NB4 (cell line): ENCODE data around the gene AFAP1L1.
A peak's percentile ranks its signal among the peaks of the same experiment; 100 is the strongest.

ENCODE experiments used
- DNase-seq: peaks from one replicate; pipeline ENCODE4 v3.0.0; 2010; ENCODE audit warnings: low read depth
- H3K4me3 ChIP-seq: one replicate; pipeline ENCODE4 v1.5.1; 2011; ENCODE audit warnings: mild to moderate bottlenecking, low read depth, low read length, moderate library complexity
- CTCF ChIP-seq: IDR thresholded peaks from one replicate; pipeline ENCODE4 v1.5.1; 2012; ENCODE audit warnings: low read depth, low read length
- MAX ChIP-seq: IDR thresholded peaks from 2 replicates; pipeline ENCODE4 v1.6.1; 2011; ENCODE audit warnings: low read depth, low read length
- MYC ChIP-seq: IDR thresholded peaks from 2 replicates; pipeline ENCODE4 v1.6.1; 2011; ENCODE audit warnings: low read depth, low read length
- POLR2A ChIP-seq: IDR thresholded peaks from 2 replicates; pipeline ENCODE4 v1.6.1; 2011; ENCODE audit warnings: mild to moderate bottlenecking; ENCODE audit not compliant: insufficient read length; ENCODE audit errors: extremely low read depth

The AFAP1L1 gene

GRCh38 chr5:149257131-149257530, 14.5 kb upstream of the AFAP1L1 start:
- DNase-seq: no peak
- no peak overlapping the region for H3K4me3 ChIP-seq
- TF ChIP-seq CTCF: no peak
- TF ChIP-seq POLR2A: no peak
- TF ChIP-seq MYC: no peak
- TF ChIP-seq MAX: no peak

GRCh38 chr5:149257889-149258705, 13.6 kb upstream of the AFAP1L1 start:
- DNase-seq: no peak

GRCh38 chr5:149260761-149261160, 10.9 kb upstream of the AFAP1L1 start:
- H3K4me3 ChIP-seq: no peak overlapping the region
- TF ChIP-seq POLR2A (no peak), MAX (no peak), CTCF (no peak), MYC (no peak)
- DNase-seq: no peak

More at GRCh38 chr5:149257889-149258705, 13.6 kb upstream of the AFAP1L1 start:
- no peak for TF ChIP-seq MYC
- no peak for TF ChIP-seq MAX
- no peak for TF ChIP-seq POLR2A
- no peak for TF ChIP-seq CTCF
- no peak overlapping the region for H3K4me3 ChIP-seq

- DNase-seq: peak; percentile 49
- no peak overlapping the region for H3K4me3 ChIP-seq
- TF ChIP-seq MAX (no peak), CTCF (no peak), MYC (no peak), POLR2A (no peak)
Measured at GRCh38 chr5:149261246-149261645, 10.4 kb upstream of the AFAP1L1 start.

- TF ChIP-seq CTCF (no peak), MYC (no peak), POLR2A (no peak), MAX (no peak)
- no peak overlapping the region for H3K4me3 ChIP-seq
- DNase-seq: no peak
Measured at GRCh38 chr5:149262315-149262714, 9.3 kb upstream of the AFAP1L1 start.
